Keratinocyte (primary cell): Measurements from ENCODE around the gene NSMCE3.

Experiments
- CTCF ChIP-seq, 3 experiments: IDR thresholded peaks in 1 of 3; conservative IDR thresholded peaks in 1 of 3; optimal IDR thresholded peaks in 1 of 3; 2 replicates in 2 of 3; 3 replicates in 1 of 3; pipeline versions ENCODE3 to v1.5.1; 2011; ENCODE audit warnings: low read length in 3 of 3, mild to moderate bottlenecking in 3 of 3, moderate library complexity in 2 of 3, control low read depth in 1 of 3, inconsistent platforms in 1 of 3; ENCODE audit not compliant: insufficient read depth in 2 of 3; ENCODE audit errors: extremely low read depth in 1 of 3
- EZH2 ChIP-seq: IDR thresholded peaks from one replicate; pipeline ENCODE4 v1.6.1; 2012; ENCODE audit warnings: inconsistent platforms, mild to moderate bottlenecking, low read length, moderate library complexity

DNA sequence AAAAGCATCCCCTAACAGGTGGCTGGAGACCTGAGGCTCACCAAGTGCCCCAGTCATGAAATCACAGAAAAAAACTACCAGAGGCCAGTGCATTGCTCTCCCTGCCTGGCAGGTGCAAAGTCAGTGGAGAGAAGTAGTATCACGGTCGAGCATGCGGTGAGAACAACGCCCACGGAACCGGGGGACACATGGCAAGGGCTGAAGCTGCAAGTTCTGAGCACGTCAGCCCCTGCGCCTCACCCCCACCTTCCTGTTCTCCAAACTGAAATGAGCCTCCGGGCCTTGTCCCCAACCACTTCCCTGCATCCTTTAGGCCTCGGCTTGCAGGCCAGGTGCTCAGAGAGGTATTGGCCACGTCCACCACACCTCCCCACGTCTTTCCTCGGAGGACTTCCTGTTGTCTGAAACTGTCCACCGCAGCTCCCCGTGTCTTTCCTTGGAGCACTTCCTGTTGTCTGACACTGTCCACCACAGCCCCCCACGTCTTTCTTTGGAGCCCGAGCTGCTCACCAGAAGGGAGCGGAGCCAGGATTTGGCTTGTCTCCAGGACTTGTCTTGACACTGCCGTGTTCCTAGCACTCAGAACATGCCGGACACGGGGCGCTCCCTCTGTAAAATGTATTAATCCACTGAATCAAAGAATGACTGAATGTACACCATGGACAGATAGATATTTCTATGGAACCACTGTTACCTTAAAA lies 43.9 kb downstream of the NSMCE3 start:
- TF ChIP-seq CTCF (optimal IDR thresholded peaks at IDR 0.05 in 1 of 3, IDR thresholded peaks at IDR 0.05 in 1 of 3, conservative IDR thresholded peaks at IDR 0.05 in 1 of 3; ENCODE audit: extremely low read depth in 1 of 3, insufficient read depth in 2 of 3, low read length in 3 of 3) (no peak), EZH2 (no peak)
